IMR-90 (cell line): ENCODE results near the gene HMGXB3. TPM values are rescaled to one million over a fixed set of nuclear protein-coding genes. Genes with fewer than 3 reads are reported as not detected.

ENCODE experiments used
- ATAC-seq: fragments of 200-7000 bp; cut with Tn5 transposase; 2 replicates; pipeline ENCODE4 v1.9.1; 2020; ENCODE audit warnings: low read depth, mild to moderate bottlenecking, moderate library complexity
- BruUV-seq: library from RNA; stranded (reverse); fragments of 400-500 nt; replicated peaks from 2 replicates; lab custom pipeline; 2021; lab: Mats Ljungman, UMichigan
- CTCF ChIA-PET: fragments of 300-600 bp; formaldehyde crosslinking; extraction: SDS; loops from one replicate; lab custom pipeline; 2021; ENCODE audit warnings: antibody characterized with exemption; lab: Yijun Ruan, JAX
- POLR2A ChIA-PET: fragments of 300-600 bp; sonication (Branson Sonifier 250); formaldehyde crosslinking; loops from one replicate; lab custom pipeline; 2022; ENCODE audit warnings: antibody characterized with exemption; ENCODE audit not compliant: unreplicated experiment; lab: Charles Lee
- DNase-seq: peaks from one replicate; pipeline ENCODE4 v3.0.0; 2013
- H2AFZ ChIP-seq: replicated peaks from 2 replicates; pipeline ENCODE3; 2013; ENCODE audit warnings: low read length, mild to moderate bottlenecking; ENCODE audit not compliant: poor library complexity
- H2AK5ac ChIP-seq: 2 replicates; pipeline ENCODE4 v1.6.1; 2013; ENCODE audit warnings: low read depth, low read length, inconsistent platforms
- H2AK9ac ChIP-seq: replicated peaks from 2 replicates; pipeline ENCODE3; 2013; ENCODE audit warnings: mild to moderate bottlenecking, low read depth, low read length, moderate library complexity; ENCODE audit not compliant: poor library complexity
- H2BK120ac ChIP-seq: 2 replicates; pipeline ENCODE4 v1.6.1; 2013; ENCODE audit warnings: low read depth, low read length, inconsistent platforms
- H2BK15ac ChIP-seq: 3 replicates; pipeline ENCODE4 v1.6.1; 2013; ENCODE audit warnings: low read depth, low read length, inconsistent platforms
- H2BK20ac ChIP-seq: 2 replicates; pipeline ENCODE4 v1.6.1; 2013; ENCODE audit warnings: low read depth, mild to moderate bottlenecking, inconsistent platforms, low read length, moderate library complexity
- H2BK5ac ChIP-seq: 2 replicates; pipeline ENCODE4 v1.6.1; 2013; ENCODE audit warnings: mild to moderate bottlenecking, low read depth, low read length, inconsistent platforms; ENCODE audit not compliant: poor library complexity, severe bottlenecking
- H3K14ac ChIP-seq: replicated peaks from 2 replicates; pipeline ENCODE4 v1.6.1; 2013; ENCODE audit warnings: low read depth, low read length, inconsistent platforms
- H3K18ac ChIP-seq: 2 replicates; pipeline ENCODE4 v1.6.1; 2013; ENCODE audit warnings: low read depth, low read length, control low read depth
- H3K23ac ChIP-seq: 2 replicates; pipeline ENCODE4 v1.6.1; 2013; ENCODE audit warnings: low read depth, low read length, inconsistent platforms
- H3K27ac ChIP-seq: 2 replicates; pipeline ENCODE4 v1.5.1; 2013; ENCODE audit warnings: mild to moderate bottlenecking, control low read depth, low read length; ENCODE audit not compliant: insufficient read depth
- H3K27me3 ChIP-seq: 2 replicates; pipeline ENCODE4 v1.6.1; 2013; ENCODE audit warnings: low read length; ENCODE audit not compliant: control insufficient read depth, insufficient read depth
- H3K36me3 ChIP-seq: 2 replicates; pipeline ENCODE4 v1.6.1; 2013; ENCODE audit warnings: low read length, mixed read lengths; ENCODE audit not compliant: control insufficient read depth, insufficient read depth
- H3K4ac ChIP-seq: 2 replicates; pipeline ENCODE4 v1.6.1; 2013; ENCODE audit warnings: low read depth, low read length, inconsistent platforms
- H3K4me1 ChIP-seq: 2 replicates; pipeline ENCODE4 v1.6.1; 2013; ENCODE audit warnings: low read length, mixed read lengths; ENCODE audit not compliant: control insufficient read depth, insufficient read depth
- H3K4me2 ChIP-seq: 2 replicates; pipeline ENCODE4 v1.6.1; 2013; ENCODE audit warnings: low read depth, mild to moderate bottlenecking, control low read depth, low read length, moderate library complexity
- H3K4me3 ChIP-seq: 2 replicates; pipeline ENCODE4 v1.5.1; 2013; ENCODE audit warnings: low read depth, mild to moderate bottlenecking, control low read depth, low read length, moderate library complexity; ENCODE audit not compliant: insufficient read depth
- H3K56ac ChIP-seq: 2 replicates; pipeline ENCODE4 v1.6.1; 2013; ENCODE audit warnings: low read length, inconsistent platforms; ENCODE audit not compliant: insufficient read depth; ENCODE audit errors: extremely low read depth
- H3K79me1 ChIP-seq, 2 experiments: 2 replicates each; pipeline ENCODE4 v1.6.1; 2013; ENCODE audit warnings: low read length in 2 of 2, inconsistent platforms in 1 of 2, low read depth in 1 of 2
- H3K9ac ChIP-seq: 2 replicates; pipeline ENCODE4 v1.6.1; 2013; ENCODE audit warnings: low read depth, low read length, control low read depth
- H3K9me1 ChIP-seq: 2 replicates; pipeline ENCODE4 v1.6.1; 2013; ENCODE audit warnings: low read length, inconsistent platforms; ENCODE audit not compliant: insufficient read depth
- H3K9me3 ChIP-seq: 2 replicates; pipeline ENCODE4 v1.6.1; 2013; ENCODE audit warnings: low read length; ENCODE audit not compliant: control insufficient read depth, insufficient read depth
- H4K20me1 ChIP-seq: 2 replicates; pipeline ENCODE4 v1.6.1; 2013; ENCODE audit warnings: low read length, inconsistent platforms; ENCODE audit not compliant: insufficient read depth
- H4K5ac ChIP-seq: 2 replicates; pipeline ENCODE4 v1.6.1; 2013; ENCODE audit warnings: mild to moderate bottlenecking, low read depth, low read length, control low read depth
- H4K8ac ChIP-seq, 2 experiments: 2 replicates each; pipeline ENCODE4 v1.6.1; 2013; ENCODE audit warnings: low read depth in 2 of 2, low read length in 2 of 2, control low read depth in 1 of 2, inconsistent platforms in 1 of 2
- H4K91ac ChIP-seq: 2 replicates; pipeline ENCODE4 v1.6.1; 2013; ENCODE audit warnings: low read depth, low read length, inconsistent platforms; ENCODE audit not compliant: insufficient read depth
- BHLHE40 ChIP-seq: fragments of 150-350 bp; IDR thresholded peaks from 2 replicates; pipeline ENCODE4 v1.6.1; 2016; ENCODE audit warnings: mild to moderate bottlenecking, low read depth, low read length
- MAZ ChIP-seq: IDR thresholded peaks from 2 replicates; pipeline ENCODE4 v1.6.1; 2012; ENCODE audit warnings: low read depth, mild to moderate bottlenecking, low read length, improper control_type of control experiment, moderate library complexity, borderline replicate concordance
- MXI1 ChIP-seq: IDR thresholded peaks from 2 replicates; pipeline ENCODE4 v1.6.1; 2012; ENCODE audit warnings: low read depth, mild to moderate bottlenecking, low read length, moderate library complexity, borderline replicate concordance
- POLR2A ChIP-seq: IDR thresholded peaks from 2 replicates; pipeline ENCODE4 v1.6.1; 2012; ENCODE audit warnings: mild to moderate bottlenecking, low read depth, low read length
- RAD21 ChIP-seq: IDR thresholded peaks from 2 replicates; pipeline ENCODE4 v1.6.1; 2012; ENCODE audit warnings: low read length, improper control_type of control experiment
- RCOR1 ChIP-seq: IDR thresholded peaks from 2 replicates; pipeline ENCODE4 v1.6.1; 2012; ENCODE audit warnings: mild to moderate bottlenecking, low read length, improper control_type of control experiment; ENCODE audit not compliant: insufficient replicate concordance
- RFX5 ChIP-seq: IDR thresholded peaks from 2 replicates; pipeline ENCODE4 v1.8.0; 2012; ENCODE audit warnings: low read depth, mild to moderate bottlenecking, low read length, moderate library complexity
- WGBS, 2 experiments: methylation state at CpG; one replicate each; pipeline versions ENCODE4 v1.1.5 to v1.1.7; 2013; ENCODE audit warnings: missing lambda C conversion rate in 2 of 2; ENCODE audit not compliant: insufficient read length in 1 of 2; ENCODE audit errors: extremely low coverage in 2 of 2; 5-methylcytosine and 5-hydroxymethylcytosine counted together
- dilution Hi-C: fragments of 300-500 bp; cut with HindIII; formaldehyde crosslinking; loops from one replicate; pipeline ENCODE4 v1.14.3; 2018; ENCODE audit warnings: low sequenced_read_pairs; ENCODE audit not compliant: unreplicated experiment
- in situ Hi-C: fragments of 300-500 bp; cut with MboI; formaldehyde crosslinking; loops from 3 replicates; pipeline ENCODE4 v1.14.3; 2019; ENCODE audit warnings: low sequenced_read_pairs, inconsistent platforms, mixed read lengths
- intact Hi-C: fragments of 100-400 bp; cut with micrococcal nuclease; formaldehyde crosslinking; loops from 2 replicates; pipeline ENCODE4 v1.10.0; 2022
- polyA plus RNA-seq, 3 experiments: library from polyadenylated mRNA; depleted of rRNA; stranded (reverse); fragments of >200 nt; gene quantifications; 2 replicates each; pipeline ENCODE4 v1.2.3, GENCODE V29; 2012; ENCODE audit warnings: low replicate concordance in 1 of 3
- total RNA-seq: library from RNA; depleted of rRNA; stranded (reverse); fragments of >200 nt; gene quantifications from 2 replicates; pipeline ENCODE4 v1.2.3, GENCODE V29; 2012
- TF ChIP-seq, protein P1 (sequence below): fragments of 150-350 bp; IDR thresholded peaks from 2 replicates; pipeline ENCODE4 v1.6.1; 2017; ENCODE audit warnings: mild to moderate bottlenecking, antibody characterized with exemption, low read length, low read depth
- TF ChIP-seq, protein P2 (sequence below): conservative IDR thresholded peaks from 2 replicates; pipeline ENCODE4 v1.5.1; 2012; ENCODE audit warnings: mild to moderate bottlenecking, low read depth, low read length, improper control_type of control experiment

The HMGXB3 gene
- total and polyA plus RNA-seq, 2 of the 4 experiments (the other 2 are of a cell fraction), result 27.6 to 30.6 TPM

GRCh38 chr5:149969181-149969930, 31.2 kb upstream of the HMGXB3 start:
- no TSS peak for BruUV-seq
- Histone ChIP-seq H2BK15ac (no peak overlapping the region), H2AK5ac (no peak overlapping the region), H4K20me1 (no peaks in the 10 kb centered on the region), H3K36me3 (no peaks in the 10 kb centered on the region), H3K14ac (0 out of 2 replicates have a peak overlapping the region, but pooled peaks have one; percentile 8), H3K79me1 (peaks cover 0 to 7% of the 10 kb centered on the region in 2 experiments; a peak in 1 of 4 replicates), H3K27ac (no peak overlapping the region), H3K4me2 (no peak overlapping the region), H3K4me1 (no peaks in the 10 kb centered on the region), H2BK5ac (no peak overlapping the region), H4K91ac (no peak overlapping the region), H3K4ac (no peak overlapping the region), H3K18ac (no peak overlapping the region), H2BK120ac (no peak overlapping the region), H4K5ac (no peak overlapping the region), H3K23ac (no peak overlapping the region), H3K56ac (no peak overlapping the region), H3K27me3 (no peaks in the 10 kb centered on the region), H3K9me1 (no peaks in the 10 kb centered on the region), H2BK20ac (no peak overlapping the region), H3K9me3 (no peaks in the 10 kb centered on the region), H3K9ac (no peak overlapping the region), H2AK9ac (no peak overlapping the region), H4K8ac (no peak overlapping the region), H3K4me3 (no peak overlapping the region), H2AFZ (no peak overlapping the region)
- DNase-seq (no peak), ATAC-seq (no peak)
- dilution Hi-C loops, result no loop called here
- in situ Hi-C loops, result no loop called here
- TF ChIP-seq RFX5 (no peak), MAZ (no peak), POLR2A (no peak), BHLHE40 (no peak), RCOR1 (no peak), MXI1 (no peak), RAD21 (no peak)
- TF ChIP-seq, protein P1, sequence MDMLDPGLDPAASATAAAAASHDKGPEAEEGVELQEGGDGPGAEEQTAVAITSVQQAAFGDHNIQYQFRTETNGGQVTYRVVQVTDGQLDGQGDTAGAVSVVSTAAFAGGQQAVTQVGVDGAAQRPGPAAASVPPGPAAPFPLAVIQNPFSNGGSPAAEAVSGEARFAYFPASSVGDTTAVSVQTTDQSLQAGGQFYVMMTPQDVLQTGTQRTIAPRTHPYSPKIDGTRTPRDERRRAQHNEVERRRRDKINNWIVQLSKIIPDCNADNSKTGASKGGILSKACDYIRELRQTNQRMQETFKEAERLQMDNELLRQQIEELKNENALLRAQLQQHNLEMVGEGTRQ, result no peak
- TF ChIP-seq, protein P2, sequence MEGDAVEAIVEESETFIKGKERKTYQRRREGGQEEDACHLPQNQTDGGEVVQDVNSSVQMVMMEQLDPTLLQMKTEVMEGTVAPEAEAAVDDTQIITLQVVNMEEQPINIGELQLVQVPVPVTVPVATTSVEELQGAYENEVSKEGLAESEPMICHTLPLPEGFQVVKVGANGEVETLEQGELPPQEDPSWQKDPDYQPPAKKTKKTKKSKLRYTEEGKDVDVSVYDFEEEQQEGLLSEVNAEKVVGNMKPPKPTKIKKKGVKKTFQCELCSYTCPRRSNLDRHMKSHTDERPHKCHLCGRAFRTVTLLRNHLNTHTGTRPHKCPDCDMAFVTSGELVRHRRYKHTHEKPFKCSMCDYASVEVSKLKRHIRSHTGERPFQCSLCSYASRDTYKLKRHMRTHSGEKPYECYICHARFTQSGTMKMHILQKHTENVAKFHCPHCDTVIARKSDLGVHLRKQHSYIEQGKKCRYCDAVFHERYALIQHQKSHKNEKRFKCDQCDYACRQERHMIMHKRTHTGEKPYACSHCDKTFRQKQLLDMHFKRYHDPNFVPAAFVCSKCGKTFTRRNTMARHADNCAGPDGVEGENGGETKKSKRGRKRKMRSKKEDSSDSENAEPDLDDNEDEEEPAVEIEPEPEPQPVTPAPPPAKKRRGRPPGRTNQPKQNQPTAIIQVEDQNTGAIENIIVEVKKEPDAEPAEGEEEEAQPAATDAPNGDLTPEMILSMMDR, result no peak
- POLR2A ChIA-PET, result no interaction called here
- WGBS, 2 experiments, result no CpG with 5 or more reads among the region's 4 CpGs
- CTCF ChIA-PET, result interaction anchor here (0.6 to 1.2 kb wide), 2 partner anchors 25 to 933 kb away, joined by 3 read pairs; no protein-coding TSS in a partner anchor
- intact Hi-C loops, result no loop called here
